NCI-H1417 (cell line): ENCODE data around the gene A4GALT.
"Not testable (repeated sequence)": the region's sequence is repeated elsewhere in the genome, so short reads cannot be mapped to it uniquely, and the experiment has no call there.

Experiments used
- DNase-seq, 3 experiments: peaks; one replicate each; lab custom pipeline; 2025; lab: John Stamatoyannopoulos, UW

A4GALT gene, protein sequence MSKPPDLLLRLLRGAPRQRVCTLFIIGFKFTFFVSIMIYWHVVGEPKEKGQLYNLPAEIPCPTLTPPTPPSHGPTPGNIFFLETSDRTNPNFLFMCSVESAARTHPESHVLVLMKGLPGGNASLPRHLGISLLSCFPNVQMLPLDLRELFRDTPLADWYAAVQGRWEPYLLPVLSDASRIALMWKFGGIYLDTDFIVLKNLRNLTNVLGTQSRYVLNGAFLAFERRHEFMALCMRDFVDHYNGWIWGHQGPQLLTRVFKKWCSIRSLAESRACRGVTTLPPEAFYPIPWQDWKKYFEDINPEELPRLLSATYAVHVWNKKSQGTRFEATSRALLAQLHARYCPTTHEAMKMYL

DNA sequence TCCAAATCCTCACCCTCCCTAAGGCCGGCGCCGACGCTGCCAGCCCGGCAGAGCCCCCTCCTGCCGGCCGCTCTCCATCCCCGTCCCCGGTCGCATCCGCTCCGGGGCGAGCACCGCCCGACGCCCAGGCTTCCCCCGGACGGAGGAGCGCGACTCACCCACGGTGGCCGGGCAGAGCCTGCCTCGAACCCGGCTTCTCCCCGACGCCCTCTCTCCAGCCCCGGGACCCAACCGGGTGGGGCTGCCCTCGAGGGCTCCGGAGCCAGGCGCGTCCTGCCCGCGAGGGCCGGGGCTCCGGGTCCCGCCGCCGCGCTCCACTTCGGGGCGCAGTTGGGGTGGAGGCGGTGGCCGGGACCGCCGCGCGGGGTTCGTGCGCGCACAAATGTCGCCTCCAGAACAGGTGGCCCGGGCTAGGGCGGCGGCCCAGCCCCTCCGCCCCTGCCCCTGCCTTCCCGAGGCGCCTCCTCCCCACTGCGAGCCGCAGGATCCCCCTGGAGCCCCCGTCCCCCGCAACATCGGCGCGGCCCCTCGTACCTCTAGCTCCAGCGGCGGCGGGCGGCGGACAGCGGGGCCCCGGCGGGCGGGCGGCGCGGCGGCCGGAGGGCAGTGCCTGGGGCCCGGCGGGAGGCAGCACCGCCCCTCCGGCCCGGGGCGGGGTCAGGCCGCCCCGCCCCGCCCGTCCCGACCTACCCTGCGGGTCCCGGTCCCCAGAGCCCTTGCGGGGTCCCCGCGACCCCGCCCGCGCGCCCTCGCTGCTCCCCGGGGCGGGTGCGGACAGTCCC, at the start of gene A4GALT:
Gene A4GALT, minus strand, starts transcription at position 608 of the 782 bp plus-strand sequence. CDS start 26,919 bp downstream, outside the sequence.
- DNase-seq: peak in 1 of 3 experiments; percentile 24

DNA sequence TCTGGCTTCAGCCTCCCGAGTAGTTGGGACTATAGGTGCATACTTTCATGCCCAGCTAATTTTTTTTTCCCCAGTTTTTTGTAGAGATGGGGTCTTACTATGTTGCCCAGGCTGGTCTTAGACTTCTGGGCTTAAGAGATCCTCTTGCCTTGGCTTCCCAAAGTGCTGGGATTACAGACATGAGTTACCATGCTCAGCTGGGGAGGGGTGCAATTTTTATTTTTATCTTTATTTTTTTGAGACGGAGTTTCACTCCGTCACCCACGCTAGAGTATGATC, 49.7 kb upstream of the A4GALT start:
- no peak for DNase-seq

DNA sequence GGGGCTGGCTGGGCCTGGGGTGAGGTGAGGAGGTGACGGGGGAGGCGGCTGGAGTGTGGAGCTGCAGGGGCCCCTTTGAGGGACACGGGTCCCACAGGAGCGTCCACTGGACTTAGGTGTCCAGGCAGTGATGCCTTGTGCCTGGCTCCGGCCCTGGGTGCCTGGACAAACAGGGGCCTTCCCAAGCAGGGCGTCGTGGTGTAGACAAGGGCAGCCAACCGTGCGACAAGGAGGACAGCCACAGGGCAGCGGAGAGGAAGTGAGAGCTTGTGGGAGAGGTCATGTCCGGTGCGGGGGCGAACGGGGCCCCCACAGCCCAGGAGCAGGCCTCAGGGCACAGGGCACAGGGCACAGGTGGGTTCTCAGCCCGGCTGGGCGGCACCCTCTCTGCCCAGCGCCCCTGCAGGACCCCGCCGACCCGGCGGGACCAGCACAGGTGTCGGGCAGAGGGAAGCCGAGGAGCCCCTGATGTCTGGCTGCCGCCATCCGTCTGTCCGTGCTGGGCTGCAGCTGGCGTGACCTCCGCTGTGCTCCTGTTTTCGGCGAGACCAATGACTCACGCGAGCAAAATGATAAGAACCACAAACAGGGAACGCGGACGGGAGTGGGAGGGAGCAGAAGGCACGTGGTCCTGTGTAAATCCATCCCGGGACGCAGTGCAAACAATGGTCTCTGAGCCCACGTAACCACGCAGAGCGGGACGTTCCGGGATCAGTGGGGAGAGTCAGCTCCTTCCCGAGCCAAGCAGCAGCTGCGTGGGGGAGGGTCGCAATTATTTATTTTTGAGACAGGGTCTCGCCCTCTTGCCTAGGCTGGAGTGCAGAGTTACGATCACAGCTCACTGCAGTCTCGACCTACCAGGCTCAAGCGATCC, 49.1 kb upstream of the A4GALT start:
- no peak for DNase-seq

DNA sequence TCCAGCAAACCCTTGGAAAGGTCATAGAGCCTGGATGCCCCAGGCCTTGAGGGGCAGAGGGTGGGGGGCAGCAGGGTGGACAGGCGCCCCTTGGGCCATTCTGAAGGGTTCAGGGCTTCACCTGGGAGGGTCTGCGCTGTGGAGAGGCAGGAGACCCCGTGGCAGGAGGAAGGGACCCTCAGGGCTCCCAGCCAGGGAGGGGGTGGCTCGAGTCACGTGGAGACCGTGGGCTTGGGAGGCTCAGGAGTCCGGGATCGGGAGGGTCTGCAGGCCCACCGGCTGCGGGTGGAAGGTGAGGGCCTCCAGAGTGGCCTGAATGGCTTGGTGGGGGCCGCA, 48.5 kb upstream of the A4GALT start:
- no peak for DNase-seq

DNA sequence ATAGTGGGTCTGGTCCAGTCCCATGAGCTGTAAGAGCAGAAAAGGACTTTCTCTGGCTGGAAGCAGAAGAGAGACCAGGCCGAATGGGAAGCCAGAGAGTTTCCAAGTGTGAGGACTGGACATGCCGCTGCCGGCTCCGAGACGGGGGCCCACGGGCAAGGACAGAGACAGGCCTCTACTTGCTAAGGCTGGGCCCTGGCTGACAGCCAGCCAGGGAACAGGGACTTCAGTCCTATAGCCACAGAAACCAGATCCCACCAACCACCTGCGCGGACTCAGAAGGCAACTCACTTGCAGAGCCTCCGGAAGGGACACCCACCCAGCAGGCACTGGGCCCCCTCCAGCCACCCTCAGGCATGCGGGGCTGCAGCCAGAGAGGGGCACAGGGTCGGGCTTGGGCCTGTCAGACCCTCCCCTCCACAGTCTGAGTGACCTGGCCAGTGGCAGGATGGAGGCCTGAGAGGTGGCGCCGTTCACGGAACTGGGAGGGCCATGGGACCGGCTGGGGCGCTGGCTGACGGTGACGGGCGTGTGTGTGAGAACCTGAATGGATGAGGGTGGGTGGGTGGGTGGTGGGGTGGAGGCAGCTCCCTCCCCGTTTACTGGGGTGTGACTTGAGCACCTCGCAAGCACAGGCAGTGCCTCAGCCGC, 47.8 kb upstream of the A4GALT start:
- no peak for DNase-seq

DNA sequence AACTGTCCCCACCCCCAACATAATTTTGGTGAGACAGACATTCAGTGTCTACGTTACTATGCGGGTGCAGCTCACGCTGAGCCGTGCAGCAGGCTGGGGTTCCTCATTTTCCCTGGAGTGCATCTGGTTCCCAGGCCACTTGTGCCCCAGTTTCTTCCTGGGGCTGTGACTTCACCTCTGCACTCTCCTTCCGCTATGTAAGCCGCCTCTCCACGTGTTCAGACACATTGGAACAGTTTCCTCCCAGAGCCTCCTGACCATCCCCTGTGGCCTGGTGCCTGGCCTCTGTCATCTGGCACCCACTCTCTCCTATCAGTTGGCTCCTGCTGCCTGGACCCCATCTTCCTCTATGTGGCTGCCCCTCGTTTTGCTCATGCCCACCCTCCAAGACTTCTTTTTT, 46.2 kb upstream of the A4GALT start:
- no peak for DNase-seq

DNA sequence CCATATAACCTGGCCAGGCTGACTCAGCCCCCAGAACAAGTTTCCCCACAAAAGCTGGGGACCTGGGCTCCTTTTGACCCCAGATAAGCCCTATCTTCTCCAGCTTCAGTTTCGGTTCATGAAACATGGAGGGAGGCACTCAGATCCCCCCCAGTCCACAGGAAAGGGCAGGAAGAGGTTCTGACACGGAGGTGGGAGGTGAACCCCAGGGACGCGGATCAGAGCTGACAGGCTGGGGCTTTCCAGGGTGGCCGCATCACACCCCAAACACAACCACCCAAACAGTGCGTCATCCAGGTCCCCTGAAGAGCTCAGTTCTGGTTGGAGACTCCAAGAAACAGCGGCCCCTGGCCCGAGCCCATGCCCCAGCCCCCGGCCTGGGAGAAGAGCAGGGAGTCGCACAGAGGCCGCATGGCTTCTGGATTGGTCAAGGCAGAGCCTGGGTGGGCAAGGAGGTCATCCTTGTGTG, 44.3 kb upstream of the A4GALT start:
- DNase-seq: no peak

DNA sequence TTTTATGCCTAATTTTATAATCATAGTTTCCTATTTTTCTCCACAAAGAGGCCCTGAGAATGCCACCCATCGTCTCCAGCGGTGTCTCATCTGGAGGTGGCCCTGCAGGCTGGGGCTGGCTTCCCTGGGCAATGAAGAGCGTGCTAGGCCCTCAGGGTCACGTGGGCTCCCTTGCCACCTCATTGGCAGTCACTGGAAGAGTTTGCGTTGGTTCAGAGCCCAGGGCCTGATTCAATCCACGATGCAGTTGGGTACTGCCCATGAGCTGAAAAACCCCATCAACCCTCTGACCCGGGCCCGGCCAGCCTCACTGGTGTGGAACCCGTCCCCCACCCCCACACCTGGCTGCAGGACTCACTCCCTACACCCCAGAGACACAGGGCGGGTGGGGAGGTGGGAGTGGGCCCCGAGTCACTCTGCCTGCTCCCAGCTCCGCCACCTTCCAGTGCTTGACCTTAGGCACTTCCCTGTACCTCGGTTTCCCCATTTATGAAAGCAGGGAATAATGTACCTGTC, 43.4 kb upstream of the A4GALT start:
- DNase-seq: no peak

DNA sequence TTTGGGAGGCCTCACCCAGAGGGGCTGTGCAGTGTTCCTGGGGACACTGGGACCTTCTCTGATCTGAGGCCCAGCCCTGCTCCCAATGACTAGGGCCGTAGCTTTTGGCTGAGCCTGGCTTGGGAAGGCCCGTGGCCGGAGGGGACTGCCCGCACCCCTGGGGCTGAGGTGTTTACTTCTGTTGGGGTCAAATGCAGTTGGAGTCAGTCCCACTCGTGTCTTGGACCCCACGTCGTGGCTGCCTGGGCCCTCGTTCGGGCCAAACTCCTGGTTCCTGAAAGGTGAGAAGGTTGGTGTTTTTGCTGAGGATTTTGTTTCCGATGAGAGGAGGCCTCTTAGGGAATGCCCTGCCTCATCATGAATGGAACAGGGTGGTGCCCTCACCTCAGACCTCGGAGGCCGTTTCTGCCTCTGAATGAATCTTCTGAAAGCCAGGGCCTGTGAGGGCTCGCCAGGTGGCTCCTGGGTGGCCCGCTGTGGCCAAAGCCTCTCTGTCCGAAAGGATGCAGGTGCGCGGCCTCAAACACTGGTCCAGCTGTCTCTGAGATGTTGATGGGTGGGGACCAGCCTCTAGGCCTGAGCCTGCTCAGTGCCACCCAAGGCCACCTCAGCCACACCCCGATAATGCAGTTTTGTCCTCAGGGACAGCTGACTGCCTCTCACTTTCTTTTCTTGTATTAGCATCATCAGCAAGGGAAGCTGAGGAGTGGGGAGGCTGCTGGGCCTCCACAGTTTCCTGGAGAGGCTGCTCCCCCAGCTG, 40.3 kb upstream of the A4GALT start:
- peak in 1 of 3 experiments; percentile 8 for DNase-seq

DNA sequence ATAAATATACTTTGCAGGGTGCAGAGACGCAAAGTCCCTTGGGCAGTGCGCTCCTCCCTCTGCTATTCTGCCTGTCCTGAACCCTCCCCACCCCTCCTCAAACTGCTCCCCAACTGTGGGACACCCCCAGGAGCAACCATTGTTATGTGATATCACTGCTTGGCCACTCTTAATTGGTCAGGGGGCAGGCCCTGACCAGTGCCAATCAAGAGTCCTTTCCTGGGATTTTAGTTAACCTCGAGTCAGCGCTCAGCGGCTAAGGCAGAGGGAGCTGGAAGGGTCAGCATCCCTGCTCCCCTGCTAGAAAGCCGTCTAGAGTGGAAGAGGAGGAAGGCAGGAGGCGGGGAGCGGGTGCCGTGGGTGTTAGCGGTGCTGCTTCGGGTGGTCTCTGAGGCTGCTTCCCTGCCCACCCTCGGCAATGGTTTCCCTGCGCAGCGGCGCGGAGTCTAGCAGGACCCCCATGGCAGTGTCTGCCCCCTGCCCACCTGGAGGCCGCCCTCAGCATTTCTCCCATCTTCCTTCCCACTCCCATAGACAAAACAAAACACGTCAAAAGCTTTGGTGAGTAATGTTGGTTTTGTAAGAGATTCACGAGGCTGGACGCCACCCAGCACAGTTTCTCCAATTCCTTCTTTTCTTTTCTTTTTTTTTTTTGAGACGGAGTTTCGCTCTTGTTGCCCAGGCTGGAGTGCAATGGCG, 38.4 kb upstream of the A4GALT start:
- DNase-seq: no peak

DNA sequence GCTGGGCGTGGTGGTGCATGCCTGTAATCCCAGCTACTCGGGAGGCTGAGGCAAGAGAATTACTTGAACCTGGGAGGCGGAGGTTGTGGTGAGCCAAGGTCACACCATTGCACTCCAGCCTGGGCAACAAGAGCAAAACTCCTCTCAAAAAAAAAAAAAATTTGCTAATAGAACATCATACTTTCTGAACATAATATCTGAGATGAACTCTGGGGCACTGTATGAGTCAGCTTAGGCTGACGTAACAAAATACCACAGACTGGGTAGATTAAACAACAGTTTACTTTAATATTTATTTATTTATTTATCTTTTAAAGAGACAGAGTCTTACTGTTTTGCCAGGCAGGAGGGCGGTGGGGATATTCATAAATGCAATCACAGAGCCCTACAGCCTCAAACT, 34.9 kb upstream of the A4GALT start:
- not testable (repeated sequence) for DNase-seq

DNA sequence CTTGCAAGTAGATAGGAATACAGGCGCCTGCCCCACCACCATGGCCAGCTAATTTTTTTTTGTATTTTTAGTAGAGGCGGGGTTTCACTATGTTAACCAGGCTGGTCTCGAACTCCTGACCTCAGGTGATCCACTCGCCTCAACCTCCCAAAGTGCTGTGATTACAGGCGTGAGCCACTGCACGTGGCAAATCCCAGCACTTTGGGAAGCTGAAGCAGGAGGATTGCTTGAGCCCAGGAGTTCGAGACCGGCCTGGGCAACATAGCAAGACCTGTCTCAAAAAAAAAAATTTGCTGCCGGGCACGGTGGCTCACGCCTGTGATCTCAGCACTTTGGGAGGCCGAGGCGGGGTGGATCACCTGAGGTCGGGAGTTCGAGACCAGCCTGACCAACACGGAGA, 34.5 kb upstream of the A4GALT start:
- DNase-seq: not testable (repeated sequence)

DNA sequence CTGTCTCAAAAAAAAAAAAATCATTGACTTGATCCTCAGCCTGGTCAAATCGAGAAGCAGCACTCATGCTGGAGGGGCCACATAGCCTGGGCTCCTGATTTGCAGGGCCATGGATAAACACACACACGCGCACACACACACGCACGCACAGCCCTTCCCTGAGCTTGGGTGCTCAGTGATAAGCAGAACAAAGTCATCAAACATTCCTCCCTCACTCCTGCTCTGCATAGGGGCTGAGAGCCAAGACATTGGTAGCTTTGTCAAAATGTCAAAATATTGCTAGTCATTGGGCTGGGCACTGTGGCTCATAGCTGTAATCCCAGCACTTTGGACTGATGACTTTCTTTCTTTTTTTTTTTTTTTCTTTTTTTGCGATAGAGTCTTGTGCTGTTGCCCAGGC, 34.0 kb upstream of the A4GALT start:
- DNase-seq: no peak

DNA sequence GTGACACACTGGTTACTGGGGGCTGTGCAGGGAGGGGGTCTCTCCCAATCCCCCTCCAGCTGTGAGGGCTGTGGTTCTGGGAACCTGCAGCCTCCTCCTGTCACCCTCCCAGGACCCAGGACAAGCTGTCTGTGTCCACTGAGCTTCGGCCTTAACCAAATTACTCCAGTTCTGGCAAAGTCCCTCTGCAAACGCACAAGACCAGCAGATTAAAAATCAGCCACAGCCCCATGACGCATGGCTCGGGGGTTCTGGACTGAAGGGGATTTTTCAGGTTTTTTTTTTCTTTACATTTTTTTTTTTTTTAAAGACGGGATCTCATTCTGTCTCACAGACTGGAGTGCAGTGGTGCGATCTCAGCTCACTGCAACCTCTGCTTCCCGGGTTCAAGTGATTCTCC, 32.2 kb upstream of the A4GALT start:
- DNase-seq: no peak

DNA sequence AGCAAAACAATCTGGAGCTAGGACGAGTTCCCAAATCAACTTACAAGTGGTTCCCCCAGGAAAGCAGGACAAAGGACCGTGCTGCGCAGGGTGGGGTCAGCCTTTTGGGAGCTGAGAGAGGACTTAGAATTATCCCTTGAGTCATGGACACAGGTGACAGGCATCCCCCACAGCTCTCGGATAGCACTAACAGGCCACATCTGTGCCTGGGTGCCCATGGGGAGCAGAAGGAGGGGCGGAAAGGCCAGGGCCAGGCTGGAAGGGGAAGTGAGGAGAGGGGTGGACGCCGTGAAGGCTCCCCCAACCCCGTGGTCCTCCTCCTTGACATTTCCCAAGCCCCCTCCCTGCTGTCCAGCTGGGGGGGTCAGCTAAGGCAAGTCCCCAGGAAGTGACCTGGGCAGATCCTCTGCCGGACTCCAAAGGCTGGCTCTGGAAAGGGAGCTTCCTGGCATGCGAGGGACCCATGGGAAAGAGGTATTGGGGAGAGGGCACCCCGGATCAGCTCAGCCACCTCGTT, 31.6 kb upstream of the A4GALT start:
- DNase-seq: no peak

DNA sequence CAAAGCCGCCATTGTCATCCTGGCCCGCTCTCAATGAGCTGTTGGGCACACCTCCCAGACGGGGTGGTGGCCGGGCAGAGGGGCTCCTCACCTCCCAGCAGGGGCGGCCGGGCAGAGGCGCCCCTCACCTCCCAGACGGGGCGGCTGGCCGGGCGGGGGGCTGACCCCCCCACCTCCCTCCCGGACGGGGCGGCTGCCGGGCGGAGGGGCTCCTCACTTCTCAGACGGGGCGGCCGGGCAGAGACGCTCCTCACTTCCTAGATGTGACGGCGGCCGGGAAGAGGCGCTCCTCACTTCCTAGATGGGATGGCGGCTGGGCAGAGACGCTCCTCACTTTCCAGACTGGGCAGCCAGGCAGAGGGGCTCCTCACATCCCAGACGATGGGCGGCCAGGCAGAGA, 29.8 kb upstream of the A4GALT start:
- DNase-seq: not testable (repeated sequence)

DNA sequence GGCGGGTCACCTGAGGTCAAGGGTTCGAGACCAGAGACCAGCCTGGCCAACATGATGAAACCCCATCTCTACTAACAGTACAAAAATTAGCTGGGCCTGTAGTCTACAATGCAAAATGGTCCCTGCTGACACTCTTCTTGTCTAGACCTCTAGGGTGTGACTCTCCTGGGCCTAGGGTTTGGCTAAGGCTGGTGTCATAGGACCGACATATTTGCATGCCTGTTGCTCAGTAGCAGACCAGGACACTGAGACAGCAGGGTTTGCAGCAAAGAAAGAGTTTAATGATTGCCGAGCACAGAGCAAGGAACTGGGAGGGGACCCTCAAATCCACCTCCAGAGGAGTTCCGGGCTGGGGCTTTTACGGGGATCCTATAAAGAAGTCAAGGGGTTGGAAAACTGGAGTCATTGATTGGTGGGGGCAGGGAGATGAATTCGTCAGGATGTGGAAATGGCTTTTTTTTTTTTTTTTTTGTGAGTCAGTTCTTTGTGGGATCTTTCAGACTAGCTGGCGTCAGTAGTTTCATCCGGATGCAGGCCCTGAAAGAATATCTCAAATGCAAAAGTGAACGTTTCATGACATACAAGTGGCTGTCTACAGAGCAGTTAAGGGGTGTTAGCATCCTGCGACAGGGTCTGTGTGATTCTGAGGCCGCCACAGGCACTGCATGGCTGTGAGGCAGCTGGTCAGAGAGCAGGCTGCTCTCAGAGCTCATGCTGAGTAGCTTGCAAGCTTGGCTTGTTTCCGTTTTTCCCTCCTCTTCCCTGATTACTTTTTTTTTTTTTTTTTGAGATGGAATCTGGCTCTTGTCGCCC, 27.2 kb upstream of the A4GALT start:
- DNase-seq: peak in 1 of 3 experiments; percentile 27

DNA sequence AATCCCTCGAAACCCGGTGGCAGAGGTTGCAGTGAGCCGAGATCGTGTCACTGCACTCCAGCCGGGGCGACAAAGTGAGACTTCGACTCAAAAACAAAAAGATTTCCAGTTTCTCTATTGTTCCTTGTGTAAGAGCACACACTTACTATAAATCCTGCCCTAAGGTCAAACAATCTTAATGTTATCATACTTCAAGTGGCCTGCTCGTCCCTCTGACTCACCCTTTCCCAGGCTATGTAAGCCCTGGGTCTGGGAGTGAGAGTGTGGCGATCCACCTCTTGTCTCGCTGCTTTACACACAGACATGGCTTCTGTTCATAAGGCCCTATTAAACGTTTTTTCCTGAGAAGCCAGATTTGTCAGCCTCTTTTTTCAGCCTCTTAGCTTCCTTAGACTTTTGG, 24.4 kb upstream of the A4GALT start:
- DNase-seq: no peak

DNA sequence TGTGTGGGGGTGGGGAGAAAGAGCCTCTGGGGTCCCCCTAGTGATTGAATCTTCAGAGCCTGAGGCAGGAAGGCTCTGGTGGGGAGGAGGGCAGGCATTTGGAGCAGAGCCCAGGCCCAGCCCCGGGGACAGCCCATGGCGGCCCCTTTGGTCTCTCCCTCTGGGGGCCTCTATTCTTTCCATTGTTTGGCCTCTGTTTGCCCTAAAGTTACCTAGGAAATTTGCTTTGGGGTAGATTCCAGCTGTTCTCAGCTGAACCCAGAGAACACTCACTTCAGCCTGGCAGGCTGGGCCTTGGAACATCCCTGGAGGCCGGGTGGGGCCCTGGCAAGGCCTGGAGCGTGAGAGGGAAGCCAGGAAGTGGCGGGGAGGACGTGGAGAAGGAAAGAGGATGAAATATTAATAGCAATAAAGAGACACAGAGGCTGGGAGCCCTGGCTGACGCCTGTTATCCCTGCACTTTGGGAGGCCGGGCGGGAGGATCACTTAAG, 22.9 kb upstream of the A4GALT start:
- DNase-seq: no peak
